Measurements from ENCODE around the gene MYL6.

DNA sequence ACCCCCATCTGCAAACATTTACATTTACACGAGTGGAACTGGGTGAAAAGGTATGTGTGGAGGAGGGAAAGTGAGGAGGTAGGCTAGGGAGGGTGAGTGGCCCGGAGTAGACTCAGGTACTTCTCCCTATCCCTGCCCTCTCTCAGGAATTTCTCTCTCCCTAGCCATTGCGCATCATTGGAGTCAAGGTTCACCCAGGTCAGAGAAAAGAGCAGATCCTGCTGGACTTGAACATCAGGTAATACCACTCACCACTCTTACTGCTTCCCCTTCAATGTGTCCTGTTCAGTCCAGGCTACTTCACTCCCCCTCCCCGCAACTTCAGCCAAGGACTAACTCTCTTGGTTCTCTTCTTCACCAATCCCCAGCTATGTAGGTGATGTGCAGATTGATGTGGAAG, 27.3 kb upstream of the MYL6 start:
- TF ChIP-seq, protein P1, sequence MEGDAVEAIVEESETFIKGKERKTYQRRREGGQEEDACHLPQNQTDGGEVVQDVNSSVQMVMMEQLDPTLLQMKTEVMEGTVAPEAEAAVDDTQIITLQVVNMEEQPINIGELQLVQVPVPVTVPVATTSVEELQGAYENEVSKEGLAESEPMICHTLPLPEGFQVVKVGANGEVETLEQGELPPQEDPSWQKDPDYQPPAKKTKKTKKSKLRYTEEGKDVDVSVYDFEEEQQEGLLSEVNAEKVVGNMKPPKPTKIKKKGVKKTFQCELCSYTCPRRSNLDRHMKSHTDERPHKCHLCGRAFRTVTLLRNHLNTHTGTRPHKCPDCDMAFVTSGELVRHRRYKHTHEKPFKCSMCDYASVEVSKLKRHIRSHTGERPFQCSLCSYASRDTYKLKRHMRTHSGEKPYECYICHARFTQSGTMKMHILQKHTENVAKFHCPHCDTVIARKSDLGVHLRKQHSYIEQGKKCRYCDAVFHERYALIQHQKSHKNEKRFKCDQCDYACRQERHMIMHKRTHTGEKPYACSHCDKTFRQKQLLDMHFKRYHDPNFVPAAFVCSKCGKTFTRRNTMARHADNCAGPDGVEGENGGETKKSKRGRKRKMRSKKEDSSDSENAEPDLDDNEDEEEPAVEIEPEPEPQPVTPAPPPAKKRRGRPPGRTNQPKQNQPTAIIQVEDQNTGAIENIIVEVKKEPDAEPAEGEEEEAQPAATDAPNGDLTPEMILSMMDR (IDR thresholded peaks at IDR 0.05 in 8 of 11, conservative IDR thresholded peaks at IDR 0.05 in 3 of 11) = no peak
- no peak for TF ChIP-seq POLR2A (IDR thresholded peaks at IDR 0.05)
- TF ChIP-seq POLR2AphosphoS5 (IDR thresholded peaks at IDR 0.05) = no peak
